Heart left ventricle (tissue), 16 donors: Measurements from ENCODE around the gene ARL15. TPM values are rescaled to one million over a fixed set of nuclear protein-coding genes. Genes with fewer than 3 reads are reported as not detected.
A peak's percentile ranks its signal among the peaks of the same experiment; 100 is the strongest.

Source experiments
- ATAC-seq, 4 donors: fragments of 200-7000 bp; cut with Tn5 transposase; one replicate each; pipeline ENCODE4 v1.9.1; 2020 to 2022; ENCODE audit warnings: moderate library complexity in 4 of 4, mild to moderate bottlenecking in 3 of 4, moderate number of reproducible peaks in 1 of 4
- DNase-seq, 5 donors: peaks; one replicate each; pipeline ENCODE4 v3.0.0-alpha.2; 2020
- H3K27ac ChIP-seq, 12 donors: fragments of 200-600 bp; sonication (generic) in 4 of 12; one replicate each; pipeline versions ENCODE4 v1.5.0 to v1.8.0; 2016 to 2022; ENCODE audit warnings: mild to moderate bottlenecking in 2 of 12
- H3K27me3 ChIP-seq, 9 donors: fragments of 200-600 bp; sonication (generic) in 2 of 9; one replicate each; pipeline versions ENCODE4 v1.5.1 to v1.8.0; 2016 to 2022; ENCODE audit warnings: mild to moderate bottlenecking in 3 of 9
- H3K36me3 ChIP-seq, 9 donors: fragments of 200-600 bp; sonication (generic) in 2 of 9; one replicate each; pipeline versions ENCODE4 v1.5.0 to v1.8.0; 2018 to 2022; ENCODE audit warnings: mild to moderate bottlenecking in 2 of 9
- H3K4me1 ChIP-seq, 12 donors: fragments of 200-600 bp; sonication (generic) in 4 of 12; one replicate each; pipeline versions ENCODE4 v1.5.0 to v1.8.0; 2016 to 2022; ENCODE audit warnings: mild to moderate bottlenecking in 3 of 12
- H3K4me3 ChIP-seq, 12 donors: fragments of 200-600 bp; sonication (generic) in 4 of 12; one replicate each; pipeline versions ENCODE4 v1.5.0 to v1.8.0; 2017 to 2022; ENCODE audit warnings: mild to moderate bottlenecking in 9 of 12, moderate library complexity in 4 of 12
- H3K9me3 ChIP-seq, 12 donors: fragments of 200-600 bp; sonication (generic) in 4 of 12; one replicate each; pipeline versions ENCODE4 v1.5.0 to v1.8.0; 2016 to 2022; ENCODE audit warnings: mild to moderate bottlenecking in 1 of 12
- CTCF ChIP-seq, 12 donors: fragments of 200-600 bp; sonication (generic) in 4 of 12; IDR thresholded peaks; one replicate each; pipeline versions ENCODE4 v1.5.0 to v1.8.0; 2018 to 2022; ENCODE audit warnings: antibody characterized with exemption in 12 of 12, mild to moderate bottlenecking in 5 of 12
- POLR2A ChIP-seq, 2 donors: fragments of 450-650 bp; IDR thresholded peaks; one replicate each; pipeline ENCODE4 v1.6.1; 2017; ENCODE audit warnings: antibody characterized with exemption in 2 of 2, mild to moderate bottlenecking in 2 of 2, moderate library complexity in 2 of 2
- WGBS, 4 donors: extraction: QIAGEN DNeasy Blood & Tissue Kit in 2 of 4; methylation state at CpG; one replicate each; pipeline versions ENCODE4 v1.1.5 to v1.1.7; 2013 to 2018; 5-methylcytosine and 5-hydroxymethylcytosine counted together
- intact Hi-C, 10 donors: fragments of 100-400 bp; cut with DNase I; formaldehyde crosslinking; loops; one replicate each; pipeline versions ENCODE4 v1.11.1 to v1.14.2; 2022
- polyA plus RNA-seq, 2 donors: library from polyadenylated mRNA; stranded (reverse); fragments of 200-250 nt; gene quantifications; one replicate each; pipeline ENCODE4 v1.2.3, GENCODE V29; 2013
- total RNA-seq, 9 donors: library from RNA; depleted of rRNA in 2 of 9; stranded (reverse); fragments of >200 nt in 2 of 9; fragmentation: NEBNext Ultra II Directional in 3 of 9; extraction: Animal tissue kit (Norgen Biotek cat#: 25700) in 3 of 9; gene quantifications; one replicate each; pipeline versions ENCODE4 v1.1.0 to v1.2.4, GENCODE V29; 2016 to 2023
- donor health status: ischemic (EF 13 %, LVEDD 7.1; RV severe dilation, severe dysfunction).
- donor health status: healthy with polysubstance abuse.
- donor health status: DM: no; HTN: yes; CAD: no.
- donor health status: DM: no; HTN: no; CAD: no.
- donor health status: ischemic (EF 25% LVEDD 6.9; RV normal size, moderate dysfunction).
- donor health status: ischemic (EF 25% LVEDD 5.7; RV mildly dilated, moderate dysfunction).
- donor health status: healthy.
- donor health status: DM: yes; HTN: yes; CAD: no.
- donor health status: ischemic (EF 35%, LVEDD 5.7; RV mildly dilated, moderate dysfunction).
- donor health status: nonischemic (EF 11% LVEDD 7.7; RV severe dilation, severe dysfunction).
- donor health status: DM: yes; HTN: yes; CAD: no.
- donor health status: PGD.
- donor health status: ischemic (EF 29% LVEDD 5.4; RV normal size, mild dysfunction).
- donor health status: nonischemic (EF 23%, LVEDD 6.1; RV moderate dilation, normal function).

Gene ARL15
- total and polyA plus RNA-seq, 11 donors, result 7.1 to 35.0 (median 23.2) TPM

DNA sequence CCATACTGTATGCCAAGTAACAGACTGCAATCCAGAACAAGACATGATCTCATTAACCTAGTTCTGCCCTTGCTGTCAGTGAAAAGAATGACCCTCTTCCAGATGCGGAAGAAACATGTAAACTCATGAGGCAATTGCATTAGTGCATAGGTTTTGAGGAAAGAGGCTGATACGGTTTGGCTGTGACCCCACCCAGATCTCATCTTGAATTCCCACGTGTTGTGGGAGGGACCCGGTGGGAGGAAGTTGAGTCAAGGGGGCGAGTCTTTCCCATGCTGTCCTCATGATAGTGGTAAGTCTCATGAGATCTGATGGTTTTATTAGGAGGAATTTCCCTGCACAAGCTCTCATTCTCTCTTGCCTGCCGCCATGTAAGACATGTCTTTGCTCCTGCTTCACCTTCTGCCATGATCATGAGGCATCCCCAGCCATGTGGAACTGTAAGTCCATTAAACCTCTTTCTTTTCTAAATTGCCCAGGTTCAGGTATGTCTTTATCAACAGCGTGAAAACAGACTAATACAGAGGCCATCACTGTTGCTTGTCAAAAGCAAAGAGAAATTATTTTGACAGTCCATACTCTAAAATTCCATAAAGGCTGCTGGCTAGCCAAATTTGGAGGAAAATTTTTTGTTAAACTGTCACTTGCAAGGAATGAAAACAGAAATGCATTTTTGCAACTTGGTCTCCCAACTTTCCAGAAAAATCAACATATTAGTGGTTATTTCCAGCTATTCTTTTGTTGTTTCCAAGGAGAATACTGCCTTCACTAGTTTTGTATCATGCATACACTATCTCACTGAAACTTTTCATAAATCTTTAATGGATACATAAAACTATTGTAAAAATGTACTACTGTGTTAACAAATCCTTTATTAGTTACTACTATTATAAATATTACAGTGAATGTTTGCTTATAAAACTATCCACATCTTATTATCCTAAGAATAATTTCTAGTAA is 3.2 kb upstream of the ARL15 start:
- H3K4me1 ChIP-seq, result peaks cover 0 to 15% (median 8%) of the 10 kb centered on the region in 12 donors
- H3K27ac ChIP-seq, result no peak overlapping the region
- ATAC-seq (no peak), DNase-seq (no peak)
- H3K4me3 ChIP-seq, result peak overlapping the region in 1 of 12 donors; percentile 1
- no peaks in the 10 kb centered on the region for H3K9me3 ChIP-seq
- no peak for TF ChIP-seq POLR2A (IDR thresholded peaks at IDR 0.05)
- no peak for TF ChIP-seq CTCF (IDR thresholded peaks at IDR 0.05)
- no peaks in the 10 kb centered on the region for H3K36me3 ChIP-seq
- no peaks in the 10 kb centered on the region for H3K27me3 ChIP-seq
- intact Hi-C loops, result loop anchor here in 8 of 10 donors (5.0 to 10.0 kb wide), 7 partner anchors 49 to 181 kb away; no protein-coding TSS in a partner anchor
- 65 to 84% (median 70%) methylated on average over 7 of the region's 7 CpGs for WGBS, 4 donors

GRCh38 chr5:54312499-54312898 is 2.1 kb upstream of the ARL15 start:
- Histone ChIP-seq H3K36me3 (no peaks in the 10 kb centered on the region), H3K27me3 (no peaks in the 10 kb centered on the region), H3K4me1 (peaks cover 0 to 22% (median 15%) of the 10 kb centered on the region in 12 donors), H3K27ac (no peak overlapping the region), H3K4me3 (no peak overlapping the region), H3K9me3 (no peaks in the 10 kb centered on the region)
- intact Hi-C loops, result loop anchor here in 8 of 10 donors (5.0 to 10.0 kb wide), 7 partner anchors 50 to 182 kb away; no protein-coding TSS in a partner anchor
- ATAC-seq (no peak), DNase-seq (no peak)
- 89 to 96% (median 92%) methylated on average over 3 of the region's 3 CpGs for WGBS, 4 donors
- TF ChIP-seq POLR2A (IDR thresholded peaks at IDR 0.05) (no peak), CTCF (IDR thresholded peaks at IDR 0.05) (no peak)

DNA sequence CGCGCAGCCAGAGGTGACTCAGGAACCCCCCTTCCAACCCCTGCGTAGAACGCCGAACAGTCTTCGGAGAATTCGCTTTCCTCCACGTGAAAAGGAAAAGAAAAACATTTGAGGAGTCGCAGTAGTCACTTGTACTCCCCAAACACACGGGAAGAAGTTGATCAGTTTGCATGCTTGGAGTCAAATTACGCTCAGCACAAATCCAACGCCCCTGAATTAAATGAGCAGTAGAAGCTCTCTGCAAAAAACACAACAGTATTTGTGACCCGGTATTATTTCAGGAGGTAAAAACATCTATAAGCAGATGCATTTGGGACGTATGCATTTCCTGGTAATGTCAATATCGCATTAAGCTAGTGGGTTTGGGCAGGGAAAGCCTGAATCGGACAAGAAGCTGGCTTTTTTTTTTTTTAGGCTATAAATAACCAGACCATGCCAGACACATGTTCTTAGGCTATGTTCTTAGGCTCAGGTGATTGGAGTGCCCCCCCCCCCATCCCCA is 854 bp upstream of the ARL15 start:
- peaks cover 0 to 29% (median 17%) of the 10 kb centered on the region in 12 donors for H3K4me1 ChIP-seq
- H3K36me3 ChIP-seq, result no peaks in the 10 kb centered on the region
- no peak for TF ChIP-seq CTCF (IDR thresholded peaks at IDR 0.05)
- no peak for TF ChIP-seq POLR2A (IDR thresholded peaks at IDR 0.05)
- 0 to 1% (median 0%) methylated on average over 16 of the region's 16 CpGs for WGBS, 4 donors
- H3K27me3 ChIP-seq, result no peaks in the 10 kb centered on the region
- DNase-seq, result peak in 1 of 5 donors; percentile 23
- ATAC-seq, result peak in 2 of 4 donors; percentile 7 to 8
- intact Hi-C loops, result loop anchor here in 9 of 10 donors (2.0 to 10.0 kb wide), 9 partner anchors 51 to 184 kb away; no protein-coding TSS in a partner anchor
- peak overlapping the region; percentile 74 to 99 (median 85) for H3K4me3 ChIP-seq
- peak overlapping the region; percentile 77 to 95 (median 90) for H3K27ac ChIP-seq
- H3K9me3 ChIP-seq, result no peaks in the 10 kb centered on the region
